Kidney epithelial cell (primary cell): Measurements from ENCODE around the gene CEP295NL. TPM values are rescaled to one million over a fixed set of nuclear protein-coding genes. Genes with fewer than 3 reads are reported as not detected.
"Not testable (repeated sequence)": the region's sequence is repeated elsewhere in the genome, so short reads cannot be mapped to it uniquely, and the experiment has no call there.

Experiments
- DNase-seq: peaks from one replicate; pipeline ENCODE4 v3.0.0-alpha.2; 2010; ENCODE audit warnings: low read depth
- H3K27me3 ChIP-seq: 2 replicates; pipeline ENCODE4 v1.6.0; 2011; ENCODE audit warnings: low read length; ENCODE audit not compliant: control insufficient read depth, insufficient read depth
- H3K36me3 ChIP-seq: 2 replicates; pipeline ENCODE4 v1.5.1; 2011; ENCODE audit warnings: low read length; ENCODE audit not compliant: control insufficient read depth, insufficient read depth
- H3K4me3 ChIP-seq: 2 replicates; pipeline ENCODE4 v1.5.1; 2011; ENCODE audit warnings: low read depth, mild to moderate bottlenecking, control low read depth, low read length
- total RNA-seq: library from RNA; depleted of rRNA; stranded (reverse); fragments of >200 nt; gene quantifications from 2 replicates; pipeline ENCODE4 v1.2.3, GENCODE V29; 2015
- TF ChIP-seq, protein P1 (sequence below): IDR thresholded peaks from 2 replicates; pipeline ENCODE4 v1.5.1; 2011; ENCODE audit warnings: mild to moderate bottlenecking, moderate library complexity, low read length, control low read depth, inconsistent platforms; ENCODE audit not compliant: insufficient read depth, poor library complexity, severe bottlenecking

The CEP295NL gene
- total RNA-seq, 1 donor from 2014 or later, result 0.63 TPM

DNA sequence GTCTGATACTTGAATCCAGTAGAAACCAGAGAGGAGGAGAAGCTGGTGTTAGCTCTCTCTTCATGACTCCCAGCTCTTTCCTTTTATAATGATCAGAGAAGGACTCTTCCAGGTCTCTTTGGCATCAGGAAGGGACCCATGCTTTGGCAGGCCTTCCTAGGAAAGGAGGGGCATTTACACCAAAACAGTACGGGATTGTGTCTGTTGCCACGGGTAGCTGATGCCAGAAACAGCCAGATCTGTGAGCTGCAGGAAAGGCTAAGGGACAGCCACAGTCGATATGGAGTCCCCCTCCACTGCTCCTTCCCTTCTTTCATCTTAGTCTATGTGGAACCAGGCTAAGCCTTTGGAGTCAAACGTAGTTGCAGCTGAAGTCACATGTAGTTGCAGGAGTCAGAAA is 9.3 kb downstream of the CEP295NL start:
- TF ChIP-seq, protein P1, sequence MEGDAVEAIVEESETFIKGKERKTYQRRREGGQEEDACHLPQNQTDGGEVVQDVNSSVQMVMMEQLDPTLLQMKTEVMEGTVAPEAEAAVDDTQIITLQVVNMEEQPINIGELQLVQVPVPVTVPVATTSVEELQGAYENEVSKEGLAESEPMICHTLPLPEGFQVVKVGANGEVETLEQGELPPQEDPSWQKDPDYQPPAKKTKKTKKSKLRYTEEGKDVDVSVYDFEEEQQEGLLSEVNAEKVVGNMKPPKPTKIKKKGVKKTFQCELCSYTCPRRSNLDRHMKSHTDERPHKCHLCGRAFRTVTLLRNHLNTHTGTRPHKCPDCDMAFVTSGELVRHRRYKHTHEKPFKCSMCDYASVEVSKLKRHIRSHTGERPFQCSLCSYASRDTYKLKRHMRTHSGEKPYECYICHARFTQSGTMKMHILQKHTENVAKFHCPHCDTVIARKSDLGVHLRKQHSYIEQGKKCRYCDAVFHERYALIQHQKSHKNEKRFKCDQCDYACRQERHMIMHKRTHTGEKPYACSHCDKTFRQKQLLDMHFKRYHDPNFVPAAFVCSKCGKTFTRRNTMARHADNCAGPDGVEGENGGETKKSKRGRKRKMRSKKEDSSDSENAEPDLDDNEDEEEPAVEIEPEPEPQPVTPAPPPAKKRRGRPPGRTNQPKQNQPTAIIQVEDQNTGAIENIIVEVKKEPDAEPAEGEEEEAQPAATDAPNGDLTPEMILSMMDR, result no peak
- Histone ChIP-seq H3K27me3 (no peaks in the 10 kb centered on the region), H3K4me3 (no peak overlapping the region), H3K36me3 (peaks cover 2% of the 10 kb centered on the region)
- no peak for DNase-seq

DNA sequence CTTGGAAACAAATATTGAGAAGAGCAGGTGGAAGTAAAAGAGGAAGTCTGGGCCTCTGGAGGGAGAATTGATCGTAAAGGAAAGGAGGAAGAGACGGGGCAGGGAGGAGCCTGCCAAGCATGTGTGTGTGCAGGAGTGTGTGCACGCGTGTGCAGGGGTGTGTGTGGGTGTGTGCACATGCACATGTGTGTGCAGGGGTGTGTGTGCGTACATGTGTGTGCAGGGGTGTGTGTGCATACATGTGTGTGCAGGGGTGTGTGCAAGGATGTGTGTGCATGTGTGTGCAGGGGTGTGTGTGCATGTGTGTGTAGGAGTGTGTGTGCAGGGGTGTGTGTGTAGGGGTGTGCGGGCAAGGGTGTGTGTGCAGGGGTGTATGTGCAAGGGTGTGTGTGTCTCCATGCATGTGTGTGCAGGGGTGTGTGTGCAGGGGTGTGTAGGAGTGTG is 10.0 kb downstream of the CEP295NL start:
- no peak overlapping the region for H3K4me3 ChIP-seq
- H3K36me3 ChIP-seq, result no peaks in the 10 kb centered on the region
- TF ChIP-seq, protein P1, result no peak
- H3K27me3 ChIP-seq, result no peaks in the 10 kb centered on the region
- no peak for DNase-seq

DNA sequence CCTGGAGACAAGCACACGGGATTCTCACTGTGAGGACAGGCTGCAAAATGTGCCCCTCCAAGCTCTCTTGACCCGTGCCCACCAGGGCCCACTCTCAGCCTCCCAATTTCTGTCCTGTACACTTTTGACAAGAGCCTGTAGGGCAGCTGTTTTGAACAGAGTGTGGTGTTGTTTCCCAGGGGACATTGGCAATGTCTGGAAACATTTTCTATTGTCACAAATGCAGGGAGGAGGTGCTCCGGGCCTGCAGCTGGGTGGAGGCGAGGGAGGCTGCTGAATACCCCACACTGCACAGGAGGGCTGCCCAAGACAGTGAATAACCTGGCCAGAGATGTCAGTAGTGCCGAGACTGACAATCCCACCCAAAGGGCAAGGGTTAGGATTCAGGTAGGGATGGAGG is 10.5 kb downstream of the CEP295NL start:
- H3K36me3 ChIP-seq, result no peaks in the 10 kb centered on the region
- H3K4me3 ChIP-seq, result no peak overlapping the region

DNA sequence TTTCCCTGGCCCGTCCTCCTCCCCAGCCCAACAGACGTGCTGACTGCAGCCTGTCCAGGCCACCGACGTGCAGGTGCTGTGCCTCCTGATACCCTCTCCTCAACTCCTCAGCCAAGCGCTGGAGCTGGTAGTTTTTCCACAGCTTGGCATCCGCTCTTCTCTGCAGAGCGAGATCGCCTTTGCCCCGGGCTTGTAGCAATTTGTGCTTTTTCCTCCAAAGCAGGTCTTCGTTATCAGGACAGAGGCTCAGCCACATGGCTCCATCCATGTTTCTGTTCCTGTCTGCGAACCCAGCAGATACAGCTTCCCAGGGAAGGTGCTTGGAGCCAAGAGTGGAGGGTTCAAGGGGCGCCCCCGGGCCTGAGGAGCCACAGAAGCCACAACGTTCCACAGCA is 10.9 kb downstream of the CEP295NL start:
- Histone ChIP-seq H3K36me3 (no peaks in the 10 kb centered on the region), H3K4me3 (no peak overlapping the region), H3K27me3 (no peaks in the 10 kb centered on the region)
- TF ChIP-seq, protein P1, result no peak
- DNase-seq, result no peak

More for the DNA sequence above, 10.5 kb downstream of the CEP295NL start:
- no peak for DNase-seq
- TF ChIP-seq, protein P1, result no peak
- H3K27me3 ChIP-seq, result no peaks in the 10 kb centered on the region

DNA sequence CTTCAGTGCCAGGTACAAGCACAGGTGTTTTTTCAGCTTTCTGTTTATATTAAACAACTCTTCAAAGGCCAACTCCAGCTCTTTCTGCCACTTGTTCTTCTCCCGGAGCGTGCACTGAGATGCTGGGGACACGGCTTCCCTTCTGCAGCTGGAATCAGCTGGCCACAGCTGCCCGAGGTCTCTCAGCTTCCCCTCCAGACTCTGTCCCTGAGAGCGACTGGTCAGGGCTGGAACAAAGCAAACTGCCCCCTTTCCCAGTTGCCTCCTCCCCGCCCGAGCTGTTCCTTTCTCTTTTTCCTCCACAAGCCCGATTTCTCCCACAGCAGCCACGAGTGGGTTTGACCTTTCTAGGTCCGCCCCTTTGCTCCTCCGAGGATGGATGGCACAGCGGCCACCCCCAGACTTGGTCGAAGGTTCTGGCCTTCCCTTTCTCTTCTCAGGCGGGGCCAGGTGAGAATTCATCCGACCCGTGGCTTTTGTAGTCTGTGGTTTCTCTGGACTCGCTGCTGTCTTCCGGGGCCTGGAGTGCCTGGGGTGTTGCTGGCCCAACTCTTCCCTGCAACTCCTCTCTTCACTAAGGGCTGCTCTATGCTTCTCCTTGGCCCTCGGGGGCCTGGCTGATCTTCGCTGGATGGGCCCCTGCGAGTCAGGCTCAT is 11.5 kb downstream of the CEP295NL start:
- Histone ChIP-seq H3K4me3 (no peak overlapping the region), H3K36me3 (no peaks in the 10 kb centered on the region), H3K27me3 (no peaks in the 10 kb centered on the region)
- TF ChIP-seq, protein P1, result no peak
- no peak for DNase-seq

GRCh38 chr17:78890498-78890897 is 12.5 kb downstream of the CEP295NL start:
- no peak overlapping the region for H3K4me3 ChIP-seq
- TF ChIP-seq, protein P1, result no peak
- no peak for DNase-seq
- no peaks in the 10 kb centered on the region for H3K27me3 ChIP-seq
- H3K36me3 ChIP-seq, result no peaks in the 10 kb centered on the region

- H3K36me3 ChIP-seq, H3K4me3 ChIP-seq, H3K27me3 ChIP-seq, DNase-seq: not testable (repeated sequence)
Measured at GRCh38 chr17:78890096-78890495, 12.9 kb downstream of the CEP295NL start.
